Measurements from ENCODE around the gene KLHL33.
A peak's percentile ranks its signal among the peaks of the same experiment; 100 is the strongest.

The KLHL33 gene, protein sequence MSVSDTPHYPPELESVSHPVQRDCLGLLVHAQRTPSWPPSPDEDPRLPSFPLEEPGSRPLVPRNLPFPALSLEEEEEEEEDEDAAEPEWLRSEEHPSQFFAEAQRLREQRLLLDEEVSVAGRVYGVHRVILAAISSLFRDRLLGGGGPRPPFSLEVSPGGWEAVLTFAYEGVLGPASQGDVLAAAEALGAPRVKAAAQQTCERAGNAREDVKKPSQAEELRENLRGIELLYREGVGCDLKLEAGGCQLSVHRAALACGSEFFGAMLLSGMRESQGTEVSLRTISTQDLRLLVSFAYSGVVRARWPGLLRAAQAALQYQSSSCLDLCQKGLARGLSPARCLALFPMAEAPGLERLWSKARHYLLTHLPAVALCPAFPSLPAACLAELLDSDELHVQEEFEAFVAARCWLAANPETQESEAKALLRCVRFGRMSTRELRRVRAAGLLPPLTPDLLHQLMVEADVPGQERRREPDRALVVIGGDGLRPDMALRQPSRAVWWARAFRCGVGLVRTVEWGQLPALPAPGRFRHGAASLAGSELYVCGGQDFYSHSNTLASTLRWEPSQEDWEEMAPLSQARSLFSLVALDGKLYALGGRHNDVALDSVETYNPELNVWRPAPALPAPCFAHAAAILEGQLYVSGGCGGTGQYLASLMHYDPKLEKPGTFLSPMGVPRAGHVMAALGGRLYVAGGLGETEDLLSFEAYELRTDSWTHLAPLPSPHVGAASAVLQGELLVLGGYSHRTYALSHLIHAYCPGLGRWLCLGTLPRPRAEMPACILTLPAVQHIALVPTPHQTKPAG

GRCh38 chr14:20435582-20436362 is at the start of gene KLHL33:
KLHL33 (minus strand) TSS chr14:20436166; CDS start chr14:20435811, 355 bp downstream.
- no peak for DNase-seq

DNA sequence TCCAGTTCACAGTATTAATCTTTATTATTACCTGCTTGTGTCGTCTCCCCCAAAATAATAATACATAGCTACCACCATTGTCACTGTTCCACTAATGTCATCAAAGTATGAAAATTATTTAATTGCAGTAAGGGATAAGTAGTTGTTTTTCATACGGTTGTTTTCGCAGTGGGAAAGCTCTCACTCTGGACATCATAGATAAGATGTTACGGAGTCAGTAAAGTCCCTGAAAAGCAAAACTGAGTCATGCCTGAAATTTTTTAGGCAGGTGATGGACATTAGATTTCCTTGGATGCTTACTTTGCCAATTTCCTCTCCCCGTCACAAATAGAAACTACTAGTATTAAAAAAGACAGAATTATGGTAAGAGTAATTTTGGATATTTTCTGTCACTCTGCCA is 46.4 kb upstream of the KLHL33 start:
- DNase-seq = no peak

DNA sequence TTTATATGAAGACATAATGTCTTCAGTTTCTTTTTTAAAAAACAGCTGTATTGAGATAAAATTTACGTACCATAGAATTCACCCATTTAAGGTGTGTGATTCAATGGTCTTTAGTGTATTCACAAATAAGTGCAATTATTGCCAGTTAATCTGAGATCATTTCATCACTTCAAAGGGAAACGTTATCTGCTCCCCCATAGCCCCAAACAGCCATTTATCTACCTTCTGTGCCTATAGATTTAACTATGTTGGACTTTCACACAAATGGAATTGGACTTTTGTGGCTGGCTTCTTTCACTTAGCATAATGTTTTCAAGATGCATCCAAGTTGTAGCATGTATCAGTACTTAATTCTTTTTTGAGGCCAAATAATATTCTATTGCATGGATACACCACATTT is 42.9 kb upstream of the KLHL33 start:
- DNase-seq = no peak

- peak; percentile 27 for DNase-seq
Observed at GRCh38 chr14:20477211-20477876, 41.4 kb upstream of the KLHL33 start.

GRCh38 chr14:20476776-20477175 is 40.8 kb upstream of the KLHL33 start:
- no peak for DNase-seq

GRCh38 chr14:20472536-20473169 is 36.7 kb upstream of the KLHL33 start:
- DNase-seq = no peak

- no peak for DNase-seq
Observed at GRCh38 chr14:20470603-20470901, 34.6 kb upstream of the KLHL33 start.

DNA sequence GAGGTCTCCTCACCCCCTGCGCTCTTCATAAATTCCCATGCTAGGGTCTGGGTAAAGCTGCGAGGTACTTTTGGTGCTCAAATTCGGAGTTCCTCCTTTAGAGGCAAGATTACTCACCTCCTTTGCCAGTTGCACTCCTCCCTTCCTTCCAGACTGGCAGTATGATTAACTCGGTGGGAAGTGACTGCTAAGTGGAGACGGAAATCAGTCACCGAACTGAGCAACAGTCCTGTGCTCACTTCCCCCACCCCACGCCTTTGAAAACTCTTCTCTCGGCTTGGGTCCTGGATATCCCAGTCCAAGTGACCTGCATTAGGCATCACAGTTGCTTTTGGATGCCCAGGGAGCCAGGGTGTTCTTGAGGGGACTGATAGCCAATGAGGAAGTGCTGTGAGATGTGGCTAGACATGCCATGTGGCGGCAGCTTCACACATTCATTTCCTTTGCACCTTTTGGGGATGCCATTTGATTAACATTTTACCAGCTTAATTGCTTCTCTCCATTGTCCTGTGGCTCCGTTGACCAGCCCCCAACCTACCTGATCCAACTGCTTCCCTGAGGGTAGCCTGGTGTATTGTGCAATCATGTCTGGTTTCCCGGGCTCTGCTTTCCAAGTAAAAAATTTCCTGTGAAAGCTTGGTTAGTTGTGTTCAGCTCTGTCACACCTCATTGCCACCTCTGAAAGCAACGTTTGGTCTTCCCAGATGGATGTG is 34.1 kb upstream of the KLHL33 start:
- peak; percentile 16 for DNase-seq

DNA sequence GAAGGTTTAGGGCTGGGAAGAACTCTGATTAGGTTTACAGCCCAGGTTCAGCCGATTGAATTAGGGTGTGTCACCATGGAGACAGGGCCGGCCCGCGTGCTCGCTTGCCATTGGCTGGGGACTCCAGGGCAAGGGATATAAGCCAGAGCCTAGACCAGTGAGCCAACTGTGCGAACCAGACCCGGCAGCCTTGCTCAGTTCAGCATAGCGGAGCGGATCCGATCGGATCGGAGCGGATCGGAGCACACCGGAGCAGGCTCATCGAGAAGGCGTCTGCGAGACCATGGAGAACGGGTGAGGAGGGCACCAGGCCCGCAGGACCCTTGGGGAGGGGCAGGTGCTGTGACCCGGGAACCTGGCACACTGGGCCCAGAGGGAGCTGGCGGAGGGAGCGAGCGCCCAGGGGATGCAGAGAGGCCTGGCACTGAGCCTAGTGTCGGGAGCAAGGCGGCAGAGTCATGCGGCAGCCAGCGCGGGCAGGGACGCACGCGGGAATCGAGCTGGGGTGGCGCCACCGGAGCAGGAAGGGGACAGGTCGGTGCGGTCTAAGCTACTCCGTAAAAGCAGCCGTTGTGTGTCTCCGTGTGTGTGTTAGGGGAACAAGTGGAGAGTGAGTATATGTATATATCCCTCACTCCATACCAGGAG is 33.4 kb upstream of the KLHL33 start, which contains the start of gene PNP:
TSS of gene PNP (plus strand) at position 165 of the 648 bp plus-strand sequence. CDS start at position 284, 119 bp downstream.
- peak; percentile 93 for DNase-seq

DNA sequence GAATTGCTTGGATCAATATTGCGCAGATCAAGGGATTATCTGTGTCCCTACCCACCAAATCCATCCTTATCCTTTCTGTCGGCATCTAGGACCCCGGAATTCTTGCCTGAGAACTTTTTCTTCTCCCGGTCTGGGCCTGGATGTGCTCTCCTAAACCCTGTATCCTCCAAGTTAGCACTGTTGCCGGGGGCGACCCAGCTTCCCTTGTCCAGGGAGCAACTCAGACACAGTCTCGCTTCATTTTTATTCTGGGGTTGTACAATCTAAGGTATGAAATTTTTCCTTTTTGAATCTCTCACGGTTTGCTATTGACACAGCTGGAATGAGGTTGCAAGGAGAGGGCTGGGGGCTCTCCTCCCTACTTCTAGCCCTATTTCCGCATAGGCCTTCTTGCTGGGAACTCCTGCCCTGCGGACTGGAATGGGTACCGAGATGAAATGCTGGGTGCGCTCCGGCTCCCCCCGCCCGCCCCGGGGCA is 32.8 kb upstream of the KLHL33 start:
- DNase-seq = no peak

DNA sequence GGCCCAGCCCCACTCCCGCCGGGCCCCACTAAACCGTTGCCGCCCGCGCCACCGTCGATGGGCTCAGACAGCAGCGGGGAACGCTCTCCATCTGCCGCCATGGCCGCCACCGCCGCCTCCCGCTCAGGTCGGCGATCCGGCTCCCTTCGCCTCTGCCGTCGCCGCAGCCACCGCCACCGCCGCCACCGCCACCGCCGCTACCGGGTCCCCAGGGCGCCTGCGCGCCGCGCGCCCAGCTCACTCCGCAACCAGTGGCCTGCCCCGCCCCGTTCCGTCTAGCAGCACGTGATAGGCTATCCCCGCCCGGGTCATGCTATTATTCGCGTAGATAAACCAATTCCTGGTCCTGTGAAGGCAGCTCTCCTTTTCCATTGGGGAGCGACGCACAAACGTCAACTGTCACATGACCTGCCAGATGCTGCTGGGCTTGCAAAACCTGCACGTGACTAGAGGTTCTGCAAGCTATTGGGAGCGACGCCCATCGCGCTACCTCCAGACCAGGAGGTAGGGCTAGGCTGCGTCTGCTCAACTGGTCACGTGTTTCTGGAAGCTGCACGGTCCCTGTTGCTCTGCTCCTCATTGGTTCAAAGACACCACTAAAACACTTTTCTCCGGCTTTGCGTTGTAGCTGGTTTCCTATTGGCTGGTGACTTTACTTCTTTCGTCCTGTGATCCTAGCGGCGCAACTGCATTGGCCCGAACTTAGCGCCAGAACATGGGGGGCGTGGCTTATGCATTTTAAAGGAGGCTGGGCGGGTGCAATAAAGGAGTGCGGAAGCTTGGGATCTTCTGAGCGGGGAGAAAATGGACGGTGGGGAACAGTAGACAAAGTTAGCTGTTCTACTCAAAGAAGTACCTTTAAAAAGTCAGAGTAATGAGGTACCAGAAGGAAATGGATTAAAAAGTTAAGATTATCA is 25.5 kb upstream of the KLHL33 start, which contains the start of gene PIP4P1:
TSS of gene PIP4P1 (minus strand) at position 210 of the 917 bp plus-strand sequence. CDS start at position 101, 109 bp downstream.
- peak; percentile 100 for DNase-seq

- peak; percentile 68 for DNase-seq
Observed at GRCh38 chr14:20460458-20461224, 24.7 kb upstream of the KLHL33 start.

- DNase-seq = no peak
Observed at GRCh38 chr14:20458031-20458789, 22.2 kb upstream of the KLHL33 start.

DNA sequence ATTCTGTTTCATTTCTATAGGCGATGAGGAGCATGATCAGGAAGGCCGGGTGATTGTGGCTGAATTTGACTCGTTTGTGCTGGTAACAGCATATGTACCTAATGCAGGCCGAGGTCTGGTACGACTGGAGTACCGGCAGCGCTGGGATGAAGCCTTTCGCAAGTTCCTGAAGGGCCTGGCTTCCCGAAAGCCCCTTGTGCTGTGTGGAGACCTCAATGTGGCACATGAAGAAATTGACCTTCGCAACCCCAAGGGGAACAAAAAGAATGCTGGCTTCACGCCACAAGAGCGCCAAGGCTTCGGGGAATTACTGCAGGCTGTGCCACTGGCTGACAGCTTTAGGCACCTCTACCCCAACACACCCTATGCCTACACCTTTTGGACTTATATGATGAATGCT is 21.0 kb upstream of the KLHL33 start:
- no peak for DNase-seq

- DNase-seq = peak; percentile 84
Observed at GRCh38 chr14:20455355-20456300, 19.7 kb upstream of the KLHL33 start.

DNA sequence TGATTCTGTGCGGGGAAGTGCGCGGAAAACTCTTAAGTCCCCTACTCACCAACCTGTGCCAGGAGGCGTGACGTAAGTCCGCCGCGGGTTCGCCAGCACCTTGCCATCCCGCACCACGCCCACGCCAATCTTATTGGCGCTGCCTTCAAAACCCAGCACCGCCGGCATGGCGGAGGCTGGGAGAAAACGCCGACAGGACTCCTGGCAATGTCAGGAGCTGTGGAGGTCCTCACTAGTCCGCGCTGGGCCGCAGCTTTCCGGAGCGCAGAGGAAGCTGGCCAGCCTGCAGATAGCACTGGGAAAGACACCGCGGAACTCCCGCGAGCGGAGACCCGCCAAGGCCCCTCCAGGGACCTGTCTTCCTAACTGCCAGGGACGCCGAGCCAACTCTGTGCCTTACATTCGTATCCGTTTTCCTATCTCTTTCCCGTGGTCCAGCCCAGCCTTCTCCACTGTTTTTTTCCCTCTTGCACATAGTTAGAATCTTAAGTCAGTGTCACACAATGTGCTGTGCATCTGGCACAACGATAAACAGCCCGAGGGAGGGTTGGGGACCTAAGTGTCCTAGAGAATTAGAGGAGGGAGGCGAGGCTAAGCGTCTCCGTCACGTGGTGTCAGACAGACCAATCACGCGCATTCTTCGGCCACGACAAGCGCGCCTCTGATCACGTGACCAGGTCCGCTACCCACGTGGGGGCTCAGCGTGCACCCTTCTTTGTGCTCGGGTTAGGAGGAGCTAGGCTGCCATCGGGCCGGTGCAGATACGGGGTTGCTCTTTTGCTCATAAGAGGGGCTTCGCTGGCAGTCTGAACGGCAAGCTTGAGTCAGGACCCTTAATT is 18.8 kb upstream of the KLHL33 start, which contains the start of the genes APEX1 and OSGEP:
TSS of gene APEX1 (plus strand) at position 711 of the 839 bp plus-strand sequence. CDS start 420 bp downstream, outside the sequence.
TSS of gene OSGEP (minus strand) at position 297 of the 839 bp plus-strand sequence. CDS start at position 168, 129 bp downstream.
- DNase-seq = peak; percentile 99
